Ascending aorta (tissue), 2 donors: ENCODE measurements around the gene GSG1. TPM values are rescaled to one million over a fixed set of nuclear protein-coding genes. Genes with fewer than 3 reads are reported as not detected.

Experiments
- DNase-seq, 2 donors: peaks; one replicate each; pipeline ENCODE4 v3.0.0-alpha.2; 2019; ENCODE audit warnings: low spot score in 2 of 2
- H3K27ac ChIP-seq, 2 donors: fragments of 200-600 bp; sonication (generic); one replicate each; pipeline ENCODE4 v1.5.1; 2016 to 2017; ENCODE audit warnings: mild to moderate bottlenecking in 1 of 2
- H3K27me3 ChIP-seq: fragments of 200-600 bp; sonication (generic); one replicate; pipeline ENCODE4 v1.5.1; 2017
- H3K36me3 ChIP-seq, 2 donors: fragments of 200-600 bp; sonication (generic); one replicate each; pipeline ENCODE4 v1.5.1; 2016
- H3K4me1 ChIP-seq, 2 donors: fragments of 200-600 bp; sonication (generic); one replicate each; pipeline ENCODE4 v1.5.1; 2016 to 2017; ENCODE audit warnings: mild to moderate bottlenecking in 1 of 2
- H3K4me3 ChIP-seq, 2 donors: fragments of 200-600 bp; sonication (generic); one replicate each; pipeline ENCODE4 v1.5.1; 2016 to 2017; ENCODE audit warnings: mild to moderate bottlenecking in 1 of 2
- H3K9me3 ChIP-seq, 2 donors: fragments of 200-600 bp; sonication (generic); one replicate each; pipeline ENCODE4 v1.5.1; 2016
- intact Hi-C: fragments of 100-400 bp; cut with DNase I; formaldehyde crosslinking; loops from one replicate; pipeline ENCODE4 v1.15.1; 2023
- total RNA-seq: library from RNA; depleted of rRNA; stranded (reverse); fragments of >200 nt; gene quantifications from one replicate; pipeline ENCODE4 v1.1.0, GENCODE V29; 2016
- TF ChIP-seq, protein P1 (sequence below), 3 experiments: fragments of 200-600 bp in 2 of 3; fragments of 450-650 bp in 1 of 3; sonication (generic) in 2 of 3; IDR thresholded peaks; one replicate each; pipeline ENCODE4 v1.5.1; 2016 to 2019; ENCODE audit warnings: antibody characterized with exemption in 3 of 3, mild to moderate bottlenecking in 1 of 3, moderate library complexity in 1 of 3

The GSG1 gene
- total RNA-seq, 1 donor from 2014 or later = not detected

DNA sequence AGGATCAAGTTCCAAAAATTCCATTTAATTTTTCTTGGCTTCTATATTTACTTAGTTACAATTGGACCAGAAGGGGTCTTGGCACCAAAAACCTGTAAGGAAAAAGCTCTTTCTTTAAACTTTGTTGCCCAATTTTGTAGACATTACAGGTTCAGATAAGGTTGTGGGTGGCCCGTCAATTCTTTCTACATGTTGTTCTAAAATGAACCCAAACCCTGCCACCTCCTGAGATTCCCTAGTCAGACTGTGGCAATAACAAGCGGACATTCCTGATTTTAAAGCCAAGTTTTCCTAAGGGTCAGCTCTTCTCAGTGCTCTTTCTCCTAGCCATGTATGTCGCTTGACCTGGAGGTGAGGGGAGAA is 45.0 kb upstream of the GSG1 start:
- Histone ChIP-seq H3K27ac (peak overlapping the region; percentile 71 to 77), H3K4me1 (peaks cover 3 to 7% of the 10 kb centered on the region in 2 donors), H3K4me3 (no peak overlapping the region), H3K36me3 (no peaks in the 10 kb centered on the region), H3K9me3 (no peaks in the 10 kb centered on the region), H3K27me3 (no peaks in the 10 kb centered on the region)
- TF ChIP-seq, protein P1, sequence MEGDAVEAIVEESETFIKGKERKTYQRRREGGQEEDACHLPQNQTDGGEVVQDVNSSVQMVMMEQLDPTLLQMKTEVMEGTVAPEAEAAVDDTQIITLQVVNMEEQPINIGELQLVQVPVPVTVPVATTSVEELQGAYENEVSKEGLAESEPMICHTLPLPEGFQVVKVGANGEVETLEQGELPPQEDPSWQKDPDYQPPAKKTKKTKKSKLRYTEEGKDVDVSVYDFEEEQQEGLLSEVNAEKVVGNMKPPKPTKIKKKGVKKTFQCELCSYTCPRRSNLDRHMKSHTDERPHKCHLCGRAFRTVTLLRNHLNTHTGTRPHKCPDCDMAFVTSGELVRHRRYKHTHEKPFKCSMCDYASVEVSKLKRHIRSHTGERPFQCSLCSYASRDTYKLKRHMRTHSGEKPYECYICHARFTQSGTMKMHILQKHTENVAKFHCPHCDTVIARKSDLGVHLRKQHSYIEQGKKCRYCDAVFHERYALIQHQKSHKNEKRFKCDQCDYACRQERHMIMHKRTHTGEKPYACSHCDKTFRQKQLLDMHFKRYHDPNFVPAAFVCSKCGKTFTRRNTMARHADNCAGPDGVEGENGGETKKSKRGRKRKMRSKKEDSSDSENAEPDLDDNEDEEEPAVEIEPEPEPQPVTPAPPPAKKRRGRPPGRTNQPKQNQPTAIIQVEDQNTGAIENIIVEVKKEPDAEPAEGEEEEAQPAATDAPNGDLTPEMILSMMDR (IDR thresholded peaks at IDR 0.05) = no peak
- intact Hi-C loops = no loop called here
- DNase-seq = no peak

- no peaks in the 10 kb centered on the region for H3K27me3 ChIP-seq
- no peak for DNase-seq
- TF ChIP-seq, protein P1 (IDR thresholded peaks at IDR 0.05) = no peak
- peaks cover 3 to 7% of the 10 kb centered on the region in 2 donors for H3K4me1 ChIP-seq
- intact Hi-C loops = no loop called here
- H3K4me3 ChIP-seq = no peak overlapping the region
- H3K9me3 ChIP-seq = no peaks in the 10 kb centered on the region
- peak overlapping the region; percentile 71 to 77 for H3K27ac ChIP-seq
- no peaks in the 10 kb centered on the region for H3K36me3 ChIP-seq
These were observed 44.4 kb upstream of the GSG1 start for GRCh38 chr12:13147688-13148484.

DNA sequence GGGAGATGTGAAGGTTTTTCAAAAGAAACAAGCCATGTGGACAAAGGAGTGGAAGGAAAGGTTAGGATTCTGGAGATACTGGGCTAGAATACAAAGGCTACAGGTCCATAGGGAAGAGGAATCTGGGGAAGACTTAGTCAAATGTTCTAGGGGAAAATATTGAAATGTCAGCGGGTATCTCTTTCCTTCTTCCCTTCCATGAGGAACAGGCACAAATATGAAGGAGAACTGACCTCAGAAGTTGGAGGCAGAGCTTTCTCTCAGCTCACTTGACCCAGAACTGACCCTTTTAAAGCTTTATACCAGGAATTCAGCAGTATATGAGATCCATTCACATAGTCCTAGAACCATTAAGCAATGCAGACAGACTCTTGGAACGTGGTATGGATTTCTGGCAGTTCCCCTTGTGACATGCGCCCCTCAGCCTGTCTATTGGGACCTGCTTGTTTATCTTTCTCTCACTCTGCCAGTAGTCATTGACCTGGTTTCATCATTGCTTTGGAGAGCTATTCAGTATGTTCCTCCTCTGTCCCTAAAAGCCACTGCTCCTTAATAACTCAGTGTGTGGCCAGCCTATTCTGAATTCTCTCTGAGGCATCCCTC is 43.0 kb upstream of the GSG1 start:
- TF ChIP-seq, protein P1 (IDR thresholded peaks at IDR 0.05) = no peak
- Histone ChIP-seq H3K4me3 (no peak overlapping the region), H3K36me3 (no peaks in the 10 kb centered on the region), H3K4me1 (peaks cover 3 to 7% of the 10 kb centered on the region in 2 donors), H3K27me3 (no peaks in the 10 kb centered on the region), H3K27ac (peak overlapping the region in 1 of 2 donors; percentile 60), H3K9me3 (no peaks in the 10 kb centered on the region)
- intact Hi-C loops = no loop called here
- DNase-seq = peak in 1 of 2 donors; percentile 70

DNA sequence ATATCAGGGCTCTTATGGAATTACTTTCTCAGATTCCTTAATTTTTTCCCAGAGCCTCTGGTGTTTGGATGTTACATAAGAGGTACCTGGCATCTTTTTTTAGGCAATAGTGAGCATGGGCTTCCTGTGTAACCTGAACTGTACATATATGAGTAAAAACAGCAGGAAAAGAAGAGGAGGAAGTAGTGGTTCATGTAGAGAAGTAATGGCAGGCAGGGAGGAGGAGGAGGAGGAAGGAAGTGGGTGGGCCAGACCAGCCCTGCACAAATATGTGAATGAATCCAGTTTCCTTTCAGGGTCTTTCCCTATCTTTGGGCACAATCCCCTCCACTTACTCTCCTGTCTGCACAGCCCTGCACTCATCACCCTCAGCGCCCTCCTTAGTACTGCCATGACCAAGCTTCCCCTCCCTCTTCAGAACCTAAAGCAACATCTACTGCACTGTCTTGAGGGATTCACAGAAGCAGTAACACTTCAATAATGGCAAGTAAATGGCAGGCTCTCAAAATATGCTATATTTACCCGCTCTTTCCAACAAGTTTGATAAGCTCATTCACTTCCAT is 40.9 kb upstream of the GSG1 start:
- intact Hi-C loops = no loop called here
- no peak overlapping the region for H3K4me3 ChIP-seq
- TF ChIP-seq, protein P1 (IDR thresholded peaks at IDR 0.05) = no peak
- H3K27me3 ChIP-seq = no peaks in the 10 kb centered on the region
- DNase-seq = no peak
- H3K27ac ChIP-seq = no peak overlapping the region
- no peaks in the 10 kb centered on the region for H3K36me3 ChIP-seq
- no peaks in the 10 kb centered on the region for H3K9me3 ChIP-seq
- peaks cover 3 to 7% of the 10 kb centered on the region in 2 donors for H3K4me1 ChIP-seq

- H3K9me3 ChIP-seq = no peaks in the 10 kb centered on the region
- no peaks in the 10 kb centered on the region for H3K36me3 ChIP-seq
- intact Hi-C loops = no loop called here
- DNase-seq = no peak
- H3K27ac ChIP-seq = no peak overlapping the region
- no peak overlapping the region for H3K4me3 ChIP-seq
- TF ChIP-seq, protein P1 (IDR thresholded peaks at IDR 0.05) = no peak
- no peaks in the 10 kb centered on the region for H3K27me3 ChIP-seq
- no peaks in the 10 kb centered on the region for H3K4me1 ChIP-seq
These were observed 39.3 kb upstream of the GSG1 start for GRCh38 chr12:13142747-13143146.
